ENCODE measurements around the gene RFX2. TPM values are rescaled to one million over a fixed set of nuclear protein-coding genes. Genes with fewer than 3 reads are reported as not detected.
A peak's percentile ranks its signal among the peaks of the same experiment; 100 is the strongest.

RFX2 gene
- total and polyA plus RNA-seq, 4 donors: 0.67 to 5.1 (median 2.8) TPM

GRCh38 chr19:6099033-6099432, 11.3 kb downstream of the RFX2 start:
- Histone ChIP-seq H3K4me1 (ENCODE audit: control insufficient read depth in 4 of 4, insufficient read depth in 4 of 4, low read length in 3 of 4) (peaks cover 0 to 28% (median 24%) of the 10 kb centered on the region in 4 donors), H3K36me3 (ENCODE audit: control insufficient read depth in 4 of 4, insufficient read depth in 3 of 4, low read depth in 1 of 4, low read length in 3 of 4) (no peaks in the 10 kb centered on the region), H3K27me3 (ENCODE audit: control insufficient read depth in 4 of 4, insufficient read depth in 4 of 4, low read length in 3 of 4) (no peaks in the 10 kb centered on the region), H3K9me3 (ENCODE audit: control insufficient read depth in 4 of 4, low read length in 3 of 4) (no peaks in the 10 kb centered on the region), H3K9ac (ENCODE audit: low read depth in 1 of 2, low read length in 2 of 2) (peak overlapping the region in 1 of 2 donors; percentile 47), H3K4me3 (ENCODE audit: low read depth in 1 of 3, low read length in 3 of 3) (no peak overlapping the region), H3K27ac (ENCODE audit: low read depth in 1 of 2, low read length in 2 of 2) (peak overlapping the region in 1 of 2 donors; percentile 49)
- DNase-seq (ENCODE audit: low spot score): no peak
- TF ChIP-seq RXRA (IDR thresholded peaks at IDR 0.05) (no peak), GABPA (IDR thresholded peaks at IDR 0.05 in 1 of 2, conservative IDR thresholded peaks at IDR 0.05 in 1 of 2) (no peak), REST (IDR thresholded peaks at IDR 0.05) (no peak), SP1 (IDR thresholded peaks at IDR 0.05) (no peak), YY1 (IDR thresholded peaks at IDR 0.05) (no peak), HNF4G (IDR thresholded peaks at IDR 0.05) (no peak), CTCF (IDR thresholded peaks at IDR 0.05; ENCODE audit: low read depth, low read length, missing input control) (no peak), JUND (IDR thresholded peaks at IDR 0.05) (no peak), ATF3 (IDR thresholded peaks at IDR 0.05) (no peak), FOXA2 (IDR thresholded peaks at IDR 0.05) (no peak), TAF1 (conservative IDR thresholded peaks at IDR 0.05) (no peak), RAD21 (IDR thresholded peaks at IDR 0.05) (no peak), EGR1 (IDR thresholded peaks at IDR 0.05; ENCODE audit: low read depth in 2 of 2) (no peak), NR2F2 (IDR thresholded peaks at IDR 0.05) (no peak), FOXA1 (IDR thresholded peaks at IDR 0.05) (no peak), HNF4A (conservative IDR thresholded peaks at IDR 0.05) (no peak), ZBTB33 (IDR thresholded peaks at IDR 0.05) (no peak), MAX (IDR thresholded peaks at IDR 0.05) (no peak)
- 49% methylated on average over 4 of the region's 4 CpGs for WGBS
